Karpas-422 (cell line): Measurements from ENCODE around the gene ARFGAP3. TPM values are rescaled to one million over a fixed set of nuclear protein-coding genes. Genes with fewer than 3 reads are reported as not detected.

ENCODE experiments used
- DNase-seq: peaks from one replicate; pipeline ENCODE4 v3.0.0-alpha.2; 2015
- H2AFZ ChIP-seq: fragments of 200-600 bp; sonication (generic); 2 replicates; pipeline ENCODE4 v1.6.1; 2014; ENCODE audit warnings: antibody characterized with exemption, low read length, mixed read lengths
- H3K27ac ChIP-seq: fragments of 200-600 bp; sonication (generic); 2 replicates; pipeline ENCODE4 v1.5.1; 2014; ENCODE audit warnings: mild to moderate bottlenecking, low read length, moderate library complexity
- H3K27me3 ChIP-seq: fragments of 200-600 bp; sonication (generic); 2 replicates; pipeline ENCODE4 v1.6.1; 2014; ENCODE audit warnings: low read length, mixed read lengths
- H3K36me3 ChIP-seq: fragments of 200-600 bp; sonication (generic); 2 replicates; pipeline ENCODE4 v1.6.1; 2014; ENCODE audit warnings: low read length, mixed read lengths; ENCODE audit not compliant: insufficient read depth
- H3K4me1 ChIP-seq: fragments of 200-600 bp; sonication (generic); 2 replicates; pipeline ENCODE4 v1.6.1; 2014; ENCODE audit warnings: mild to moderate bottlenecking, low read length, mixed read lengths
- H3K4me2 ChIP-seq: fragments of 200-600 bp; sonication (generic); 2 replicates; pipeline ENCODE4 v1.6.1; 2014; ENCODE audit warnings: low read length, low read depth, mild to moderate bottlenecking; ENCODE audit not compliant: poor library complexity, severe bottlenecking
- H3K4me3 ChIP-seq: fragments of 200-600 bp; sonication (generic); 2 replicates; pipeline ENCODE4 v1.5.1; 2014; ENCODE audit warnings: mild to moderate bottlenecking, antibody characterized with exemption, low read length, mixed read lengths
- H3K79me2 ChIP-seq: fragments of 200-600 bp; sonication (generic); 2 replicates; pipeline ENCODE4 v1.6.1; 2014; ENCODE audit warnings: mild to moderate bottlenecking, low read length, mixed read lengths
- H3K9ac ChIP-seq: fragments of 200-600 bp; sonication (generic); 2 replicates; pipeline ENCODE4 v1.6.0; 2014; ENCODE audit warnings: low read length
- H3K9me2 ChIP-seq: fragments of 200-600 bp; sonication (generic), shearing (Covaris generic); replicated peaks from 2 replicates; pipeline ENCODE4 v1.6.0; 2014; ENCODE audit warnings: mild to moderate bottlenecking, low read length, moderate library complexity; ENCODE audit not compliant: insufficient read depth
- H3K9me3 ChIP-seq: fragments of 300-700, 200-600 bp; sonication (generic); 2 replicates; pipeline ENCODE4 v1.6.1; 2014; ENCODE audit warnings: low read length, mixed read lengths
- H4K20me1 ChIP-seq: fragments of 200-600 bp; sonication (generic); 2 replicates; pipeline ENCODE4 v1.6.1; 2014; ENCODE audit warnings: mild to moderate bottlenecking, antibody characterized with exemption, low read length, low read depth; ENCODE audit not compliant: insufficient read depth
- total RNA-seq: library from RNA; depleted of rRNA; stranded (reverse); fragments of >200 nt; shearing (Covaris generic); gene quantifications from 2 replicates; pipeline ENCODE4 v1.2.3, GENCODE V29; 2014; ENCODE audit warnings: low replicate concordance

The ARFGAP3 gene
- total RNA-seq, 1 experiment from 2014 or later, result 26.1 TPM

GRCh38 chr22:42844756-42845155 is 12.3 kb downstream of the ARFGAP3 start:
- Histone ChIP-seq H3K36me3 (no peaks in the 10 kb centered on the region), H3K27ac (no peak overlapping the region), H4K20me1 (no peaks in the 10 kb centered on the region), H2AFZ (no peak overlapping the region), H3K9me3 (no peaks in the 10 kb centered on the region), H3K4me3 (no peak overlapping the region), H3K9ac (no peak overlapping the region), H3K4me1 (no peaks in the 10 kb centered on the region), H3K9me2 (no peaks in the 10 kb centered on the region), H3K4me2 (no peak overlapping the region), H3K27me3 (no peaks in the 10 kb centered on the region), H3K79me2 (no peaks in the 10 kb centered on the region)
- DNase-seq, result no peak

GRCh38 chr22:42842658-42843370 is 14.3 kb downstream of the ARFGAP3 start:
- no peaks in the 10 kb centered on the region for H3K9me3 ChIP-seq
- H3K9ac ChIP-seq, result no peak overlapping the region
- H3K4me1 ChIP-seq, result no peaks in the 10 kb centered on the region
- H3K36me3 ChIP-seq, result no peaks in the 10 kb centered on the region
- no peak overlapping the region for H3K27ac ChIP-seq
- H3K9me2 ChIP-seq, result no peaks in the 10 kb centered on the region
- H3K4me2 ChIP-seq, result no peak overlapping the region
- no peaks in the 10 kb centered on the region for H3K27me3 ChIP-seq
- H3K4me3 ChIP-seq, result no peak overlapping the region
- no peaks in the 10 kb centered on the region for H3K79me2 ChIP-seq
- no peak for DNase-seq
- no peak overlapping the region for H2AFZ ChIP-seq
- no peaks in the 10 kb centered on the region for H4K20me1 ChIP-seq

GRCh38 chr22:42841444-42841843 is 15.6 kb downstream of the ARFGAP3 start:
- Histone ChIP-seq H3K36me3 (no peaks in the 10 kb centered on the region), H3K9me3 (no peaks in the 10 kb centered on the region), H3K79me2 (no peaks in the 10 kb centered on the region), H3K27ac (no peak overlapping the region), H4K20me1 (no peaks in the 10 kb centered on the region), H3K4me3 (no peak overlapping the region), H2AFZ (no peak overlapping the region), H3K4me1 (no peaks in the 10 kb centered on the region), H3K9me2 (no peaks in the 10 kb centered on the region), H3K27me3 (no peaks in the 10 kb centered on the region), H3K4me2 (no peak overlapping the region), H3K9ac (no peak overlapping the region)
- DNase-seq, result no peak

GRCh38 chr22:42837556-42837955 is 19.5 kb downstream of the ARFGAP3 start:
- Histone ChIP-seq H3K79me2 (no peaks in the 10 kb centered on the region), H3K9me3 (no peaks in the 10 kb centered on the region), H3K9me2 (no peaks in the 10 kb centered on the region), H3K4me3 (no peak overlapping the region), H3K9ac (no peak overlapping the region), H3K27me3 (no peaks in the 10 kb centered on the region), H3K36me3 (no peaks in the 10 kb centered on the region), H3K4me2 (no peak overlapping the region), H3K4me1 (no peaks in the 10 kb centered on the region), H3K27ac (no peak overlapping the region), H2AFZ (no peak overlapping the region), H4K20me1 (no peaks in the 10 kb centered on the region)
- DNase-seq, result no peak

- Histone ChIP-seq H3K4me2 (no peak overlapping the region), H2AFZ (no peak overlapping the region), H3K27ac (no peak overlapping the region), H3K9me3 (no peaks in the 10 kb centered on the region), H3K36me3 (no peaks in the 10 kb centered on the region), H3K9me2 (no peaks in the 10 kb centered on the region), H3K9ac (no peak overlapping the region), H4K20me1 (no peaks in the 10 kb centered on the region), H3K27me3 (no peaks in the 10 kb centered on the region), H3K79me2 (no peaks in the 10 kb centered on the region), H3K4me3 (no peak overlapping the region), H3K4me1 (no peaks in the 10 kb centered on the region)
- no peak for DNase-seq
Measured at GRCh38 chr22:42836026-42836425, 21.0 kb downstream of the ARFGAP3 start.

- H3K79me2 ChIP-seq, result no peaks in the 10 kb centered on the region
- H2AFZ ChIP-seq, result no peak overlapping the region
- H3K27me3 ChIP-seq, result no peaks in the 10 kb centered on the region
- no peak overlapping the region for H3K9ac ChIP-seq
- H4K20me1 ChIP-seq, result no peaks in the 10 kb centered on the region
- no peaks in the 10 kb centered on the region for H3K36me3 ChIP-seq
- H3K9me2 ChIP-seq, result no peaks in the 10 kb centered on the region
- H3K9me3 ChIP-seq, result no peaks in the 10 kb centered on the region
- DNase-seq, result no peak
- H3K27ac ChIP-seq, result no peak overlapping the region
- no peak overlapping the region for H3K4me2 ChIP-seq
- no peak overlapping the region for H3K4me3 ChIP-seq
- H3K4me1 ChIP-seq, result no peaks in the 10 kb centered on the region
Measured at GRCh38 chr22:42834177-42834949, 22.7 kb downstream of the ARFGAP3 start.

GRCh38 chr22:42833104-42833503 is 24.0 kb downstream of the ARFGAP3 start:
- no peaks in the 10 kb centered on the region for H3K4me1 ChIP-seq
- H3K36me3 ChIP-seq, result no peaks in the 10 kb centered on the region
- H3K9me2 ChIP-seq, result no peaks in the 10 kb centered on the region
- no peak overlapping the region for H3K4me3 ChIP-seq
- no peak for DNase-seq
- H3K9me3 ChIP-seq, result no peaks in the 10 kb centered on the region
- H3K4me2 ChIP-seq, result no peak overlapping the region
- H4K20me1 ChIP-seq, result no peaks in the 10 kb centered on the region
- H3K27me3 ChIP-seq, result no peaks in the 10 kb centered on the region
- H2AFZ ChIP-seq, result no peak overlapping the region
- H3K9ac ChIP-seq, result no peak overlapping the region
- no peak overlapping the region for H3K27ac ChIP-seq
- H3K79me2 ChIP-seq, result no peaks in the 10 kb centered on the region

GRCh38 chr22:42831712-42832111 is 25.4 kb downstream of the ARFGAP3 start:
- DNase-seq, result no peak
- H3K36me3 ChIP-seq, result no peaks in the 10 kb centered on the region
- H3K4me2 ChIP-seq, result no peak overlapping the region
- H4K20me1 ChIP-seq, result no peaks in the 10 kb centered on the region
- no peaks in the 10 kb centered on the region for H3K79me2 ChIP-seq
- H3K27me3 ChIP-seq, result no peaks in the 10 kb centered on the region
- no peaks in the 10 kb centered on the region for H3K9me3 ChIP-seq
- no peak overlapping the region for H3K4me3 ChIP-seq
- no peaks in the 10 kb centered on the region for H3K4me1 ChIP-seq
- no peak overlapping the region for H3K27ac ChIP-seq
- H2AFZ ChIP-seq, result no peak overlapping the region
- H3K9ac ChIP-seq, result no peak overlapping the region
- H3K9me2 ChIP-seq, result no peaks in the 10 kb centered on the region
